ENCODE data around the gene RAB38. TPM values are rescaled to one million over a fixed set of nuclear protein-coding genes. Genes with fewer than 3 reads are reported as not detected.
A peak's percentile ranks its signal among the peaks of the same experiment; 100 is the strongest.

RAB38 gene
- total RNA-seq, 1 donor from 2014 or later, result 8.1 TPM

DNA sequence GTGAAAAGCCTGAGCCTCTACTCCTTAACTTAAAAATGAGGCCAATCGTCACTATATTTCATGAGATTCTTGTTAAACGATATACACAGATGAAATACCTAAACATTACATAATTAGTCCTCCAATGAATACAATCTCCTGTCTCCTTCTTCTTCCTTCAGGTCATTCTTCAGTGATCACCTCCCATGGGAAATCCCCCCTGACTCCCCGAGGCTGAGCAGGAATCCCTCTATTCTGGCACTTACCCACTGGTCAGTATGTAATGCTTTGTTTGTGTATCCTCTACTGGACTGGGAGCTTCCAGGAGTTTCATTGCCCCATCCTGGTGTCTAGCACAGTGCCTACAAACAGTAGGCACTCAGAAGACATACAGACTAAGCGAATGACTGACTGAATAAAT lies 52.3 kb downstream of the RAB38 start:
- no peak for TF ChIP-seq EZH2 (IDR thresholded peaks at IDR 0.05)
- TF ChIP-seq, protein P1, sequence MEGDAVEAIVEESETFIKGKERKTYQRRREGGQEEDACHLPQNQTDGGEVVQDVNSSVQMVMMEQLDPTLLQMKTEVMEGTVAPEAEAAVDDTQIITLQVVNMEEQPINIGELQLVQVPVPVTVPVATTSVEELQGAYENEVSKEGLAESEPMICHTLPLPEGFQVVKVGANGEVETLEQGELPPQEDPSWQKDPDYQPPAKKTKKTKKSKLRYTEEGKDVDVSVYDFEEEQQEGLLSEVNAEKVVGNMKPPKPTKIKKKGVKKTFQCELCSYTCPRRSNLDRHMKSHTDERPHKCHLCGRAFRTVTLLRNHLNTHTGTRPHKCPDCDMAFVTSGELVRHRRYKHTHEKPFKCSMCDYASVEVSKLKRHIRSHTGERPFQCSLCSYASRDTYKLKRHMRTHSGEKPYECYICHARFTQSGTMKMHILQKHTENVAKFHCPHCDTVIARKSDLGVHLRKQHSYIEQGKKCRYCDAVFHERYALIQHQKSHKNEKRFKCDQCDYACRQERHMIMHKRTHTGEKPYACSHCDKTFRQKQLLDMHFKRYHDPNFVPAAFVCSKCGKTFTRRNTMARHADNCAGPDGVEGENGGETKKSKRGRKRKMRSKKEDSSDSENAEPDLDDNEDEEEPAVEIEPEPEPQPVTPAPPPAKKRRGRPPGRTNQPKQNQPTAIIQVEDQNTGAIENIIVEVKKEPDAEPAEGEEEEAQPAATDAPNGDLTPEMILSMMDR (IDR thresholded peaks at IDR 0.05), result no peak
- no peak for TF ChIP-seq EZH2phosphoT487 (IDR thresholded peaks at IDR 0.05)

DNA sequence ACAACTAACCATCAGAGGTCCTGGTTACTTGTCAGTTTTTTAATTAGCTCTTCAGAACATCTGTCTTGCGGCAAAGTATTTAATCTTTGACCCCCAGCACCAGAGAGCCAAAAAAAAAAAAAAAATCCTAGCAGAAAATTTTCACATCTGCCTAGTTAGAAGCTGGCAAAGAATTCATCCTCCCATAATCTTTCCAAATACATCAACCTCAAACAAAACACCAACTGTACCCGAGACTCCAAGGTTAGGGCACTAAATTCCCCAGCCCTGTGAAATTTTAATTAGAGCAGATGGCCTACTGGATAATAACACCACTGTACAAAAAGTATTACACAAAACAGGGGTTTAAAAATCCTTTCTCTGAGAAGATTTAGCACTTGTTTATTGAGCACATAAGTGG lies 55.7 kb downstream of the RAB38 start:
- Mint-ChIP-seq H3K9me3 (no peaks in the 10 kb centered on the region), H3K27ac (no peak overlapping the region), H3K4me3 (no peak overlapping the region), H3K4me1 (peaks cover 27% of the 10 kb centered on the region), H3K36me3 (no peaks in the 10 kb centered on the region), H3K27me3 (ENCODE audit: insufficient read depth, low read depth) (no peaks in the 10 kb centered on the region)
- no peak overlapping the region for H3K4me3 ChIP-seq
- H3K27me3 ChIP-seq, result no peaks in the 10 kb centered on the region
- peaks cover 22% of the 10 kb centered on the region for H3K4me1 ChIP-seq
- no peak overlapping the region for H3K4me2 ChIP-seq
- no peaks in the 10 kb centered on the region for H3K79me2 ChIP-seq (ENCODE audit: low read depth)
- H2AFZ ChIP-seq (replicated peaks), result no peak overlapping the region
- DNase-seq (ENCODE audit: low spot score), result no peak
- H3K36me3 ChIP-seq, result no peaks in the 10 kb centered on the region
- H3K27ac ChIP-seq, result no peak overlapping the region
- no peaks in the 10 kb centered on the region for H3K9me3 ChIP-seq (ENCODE audit: low read depth)
- H4K20me1 ChIP-seq (ENCODE audit: low read depth), result no peaks in the 10 kb centered on the region
- peaks cover 9% of the 10 kb centered on the region for H3F3A ChIP-seq (ENCODE audit: low read depth)
- TF ChIP-seq EZH2 (IDR thresholded peaks at IDR 0.05), result no peak
- TF ChIP-seq, protein P1 (IDR thresholded peaks at IDR 0.05), result no peak
- no peak for TF ChIP-seq EZH2phosphoT487 (IDR thresholded peaks at IDR 0.05)
- H3K9ac ChIP-seq, result no peak overlapping the region

More for the DNA sequence above, 52.3 kb downstream of the RAB38 start:
- DNase-seq (ENCODE audit: low spot score), result no peak
- Histone ChIP-seq H3K27me3 (no peaks in the 10 kb centered on the region), H3K4me2 (no peak overlapping the region), H3K27ac (no peak overlapping the region), H3K36me3 (no peaks in the 10 kb centered on the region), H3K9me3 (ENCODE audit: low read depth) (no peaks in the 10 kb centered on the region), H2AFZ (replicated peaks) (no peak overlapping the region), H4K20me1 (ENCODE audit: low read depth) (no peaks in the 10 kb centered on the region), H3K79me2 (ENCODE audit: low read depth) (no peaks in the 10 kb centered on the region), H3F3A (ENCODE audit: low read depth) (no peaks in the 10 kb centered on the region), H3K4me1 (no peaks in the 10 kb centered on the region), H3K9ac (no peak overlapping the region), H3K4me3 (no peak overlapping the region)
- H3K9me3 Mint-ChIP-seq, result peaks cover 3% of the 10 kb centered on the region
- no peak overlapping the region for H3K27ac Mint-ChIP-seq
- H3K4me3 Mint-ChIP-seq, result no peak overlapping the region
- no peaks in the 10 kb centered on the region for H3K36me3 Mint-ChIP-seq
- no peaks in the 10 kb centered on the region for H3K27me3 Mint-ChIP-seq (ENCODE audit: insufficient read depth, low read depth)
- H3K4me1 Mint-ChIP-seq, result peaks cover 4% of the 10 kb centered on the region

DNA sequence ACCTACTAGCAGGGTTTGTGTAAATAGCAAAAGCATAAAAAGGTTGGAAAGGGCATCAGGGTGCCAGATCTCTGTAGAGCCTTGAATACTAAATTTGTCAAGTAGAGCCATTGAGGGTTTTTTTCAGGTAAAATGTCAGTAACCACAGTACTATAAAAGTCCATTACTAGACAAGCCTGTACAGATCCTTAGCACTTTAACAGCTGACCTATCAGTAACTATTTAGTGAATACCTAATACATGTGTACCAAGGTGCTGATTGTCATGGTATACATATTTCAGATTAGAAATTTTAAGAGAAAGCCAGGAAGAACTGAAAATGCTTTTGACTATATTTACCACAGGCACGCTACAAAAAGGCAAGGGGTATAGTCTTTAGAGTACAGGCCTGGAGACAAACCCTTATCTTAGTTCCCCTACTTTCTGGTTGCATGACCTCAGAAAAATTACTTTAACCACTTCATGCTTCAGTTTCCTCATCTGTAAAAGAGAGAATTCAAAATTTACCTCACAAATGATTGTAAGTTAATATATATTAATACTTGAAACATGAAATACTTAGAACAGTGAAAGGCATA lies 57.9 kb downstream of the RAB38 start:
- peak overlapping the region; percentile 69 for H3K4me2 ChIP-seq
- no peak overlapping the region for H2AFZ ChIP-seq (replicated peaks)
- no peak overlapping the region for H3K27ac ChIP-seq
- peaks cover 22% of the 10 kb centered on the region for H3K4me1 ChIP-seq
- no peaks in the 10 kb centered on the region for H3K27me3 ChIP-seq
- Mint-ChIP-seq H3K4me3 (no peak overlapping the region), H3K27ac (no peak overlapping the region), H3K4me1 (peaks cover 29% of the 10 kb centered on the region), H3K9me3 (no peaks in the 10 kb centered on the region), H3K27me3 (ENCODE audit: insufficient read depth, low read depth) (no peaks in the 10 kb centered on the region), H3K36me3 (no peaks in the 10 kb centered on the region)
- H3K9ac ChIP-seq, result no peak overlapping the region
- H3F3A ChIP-seq (ENCODE audit: low read depth), result peaks cover 9% of the 10 kb centered on the region
- H4K20me1 ChIP-seq (ENCODE audit: low read depth), result no peaks in the 10 kb centered on the region
- no peaks in the 10 kb centered on the region for H3K36me3 ChIP-seq
- TF ChIP-seq, protein P1 (IDR thresholded peaks at IDR 0.05), result no peak
- TF ChIP-seq EZH2phosphoT487 (IDR thresholded peaks at IDR 0.05) (no peak), EZH2 (IDR thresholded peaks at IDR 0.05) (no peak)
- H3K79me2 ChIP-seq (ENCODE audit: low read depth), result no peaks in the 10 kb centered on the region
- DNase-seq (ENCODE audit: low spot score), result no peak
- no peaks in the 10 kb centered on the region for H3K9me3 ChIP-seq (ENCODE audit: low read depth)
- no peak overlapping the region for H3K4me3 ChIP-seq

Measured in neural progenitor cell (in vitro differentiated cells).